Amygdala (tissue), 56 donors: ENCODE measurements around the gene CERS5.

Experiments used
- DNase-seq, 56 donors: peaks; one replicate each; lab custom pipeline; 2025; lab: John Stamatoyannopoulos, UW

Gene CERS5

GRCh38 chr12:50142993-50143392 is 24.2 kb downstream of the CERS5 start:
- DNase-seq: no peak

- DNase-seq: peak in 1 of 56 donors; percentile 30
These were observed 34.5 kb downstream of the CERS5 start for GRCh38 chr12:50132505-50133135.

- DNase-seq: no peak
These were observed 37.9 kb downstream of the CERS5 start for GRCh38 chr12:50129290-50129689.

GRCh38 chr12:50127546-50127945 is 39.6 kb downstream of the CERS5 start:
- no peak for DNase-seq

GRCh38 chr12:50123203-50123602 is 44.0 kb downstream of the CERS5 start:
- no peak for DNase-seq

- DNase-seq: no peak
These were observed 45.5 kb downstream of the CERS5 start for GRCh38 chr12:50121641-50122040.

GRCh38 chr12:50120953-50121352 is 46.2 kb downstream of the CERS5 start:
- no peak for DNase-seq

GRCh38 chr12:50120521-50120920 is 46.6 kb downstream of the CERS5 start:
- DNase-seq: no peak

GRCh38 chr12:50119387-50119786 is 47.8 kb downstream of the CERS5 start:
- DNase-seq: no peak

GRCh38 chr12:50117057-50117622 is 50.0 kb downstream of the CERS5 start:
- peak in 3 of 56 donors; percentile 7 to 46 (median 15) for DNase-seq

GRCh38 chr12:50112456-50113218 is 54.5 kb downstream of the CERS5 start:
- DNase-seq: peak in 7 of 56 donors; percentile 54 to 69 (median 63)

- DNase-seq: peak; percentile 85 to 100 (median 99)
These were observed 55.3 kb downstream of the CERS5 start, which contains the start of gene COX14 for GRCh38 chr12:50111693-50112455. Gene COX14 (plus strand): TSS chr12:50112236. CDS start chr12:50120044, 7,808 bp downstream.

GRCh38 chr12:50111395-50111692 is 55.8 kb downstream of the CERS5 start:
- no peak for DNase-seq

- DNase-seq: peak in 12 of 56 donors; percentile 15 to 57 (median 35)
These were observed 56.3 kb downstream of the CERS5 start for GRCh38 chr12:50110762-50111351.

GRCh38 chr12:50110127-50110761 is 56.9 kb downstream of the CERS5 start:
- DNase-seq: peak in 1 of 56 donors; percentile 30

- DNase-seq: no peak
These were observed 57.9 kb downstream of the CERS5 start for GRCh38 chr12:50109319-50109718.

GRCh38 chr12:50107416-50108268 is 59.5 kb downstream of the CERS5 start:
- DNase-seq: no peak

GRCh38 chr12:50106907-50107306 is 60.3 kb downstream of the CERS5 start:
- DNase-seq: no peak

GRCh38 chr12:50105913-50106450 is 61.2 kb downstream of the CERS5 start:
- DNase-seq: no peak
